ENCODE measurements around the gene ZNF497. TPM values are rescaled to one million over a fixed set of nuclear protein-coding genes. Genes with fewer than 3 reads are reported as not detected.
A peak's percentile ranks its signal among the peaks of the same experiment; 100 is the strongest.

Gene ZNF497
- total and polyA plus RNA-seq, 9 of the 15 experiments (the other 6 are each of a cell fraction or from before 2014, with no cell fraction given) = 0.06 to 0.98 (median 0.44) TPM; not detected in 1

DNA sequence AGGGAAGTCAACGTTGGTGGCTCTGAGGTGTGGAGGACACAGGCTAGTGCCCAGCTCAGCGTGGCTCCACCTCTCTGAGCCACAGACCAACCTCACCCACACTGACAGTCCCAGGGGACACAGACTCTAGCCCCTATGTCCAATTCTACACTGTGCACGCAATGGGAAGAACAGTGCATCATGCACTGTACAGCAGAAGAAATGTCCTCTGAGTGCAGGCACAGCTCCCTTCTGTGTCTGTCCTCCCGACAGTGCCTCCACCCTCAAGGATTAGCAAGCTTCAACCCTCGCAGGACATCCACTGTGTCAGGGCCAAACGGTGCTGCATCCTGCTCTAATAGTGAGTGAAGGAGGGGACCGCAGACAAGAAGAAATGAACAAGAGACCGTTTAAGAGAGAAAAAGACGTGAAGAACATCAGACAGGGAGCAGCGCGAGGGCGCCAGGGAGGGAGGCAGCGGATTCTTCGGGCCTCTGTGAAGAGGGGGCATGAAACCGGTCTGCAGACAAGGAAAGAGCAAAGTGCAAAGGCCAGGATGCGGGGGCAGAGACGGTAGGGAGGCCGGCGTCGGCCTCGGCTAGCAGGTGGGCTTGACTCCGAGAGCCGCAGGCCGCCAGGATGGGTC is 17.6 kb upstream of the ZNF497 start:
- H3K27ac ChIP-seq (ENCODE audit: extremely low read depth, low read depth, low read length) = peak overlapping the region; percentile 88
- no peaks in the 10 kb centered on the region for H4K20me1 ChIP-seq (replicated peaks; ENCODE audit: control insufficient read depth, insufficient read depth, low read length)
- ChIA-PET CTCF (ENCODE audit: low intra/inter-chr PET ratio) (no interaction called here), POLR2A (interaction anchor here (0.6 to 1.8 kb wide), 4 partner anchors 16 to 131 kb away, joined by 3 to 13 read pairs (median 5); partner anchors contain the start of gene ZNF497)
- peak overlapping the region; percentile 77 to 93 for H3K9ac ChIP-seq (ENCODE audit: insufficient read depth in 1 of 2, low read depth in 2 of 2, low read length in 2 of 2)
- DNase-seq (ENCODE audit: extremely low read depth in 1 of 4, low spot score in 3 of 4) (peak in 1 of 4 experiments; percentile 16), ATAC-seq (peak; percentile 5), FAIRE-seq (peak; percentile 75)
- H3K9me3 ChIP-seq (replicated peaks; ENCODE audit: control insufficient read depth, insufficient read depth, low read depth, low read length) = no peaks in the 10 kb centered on the region
- 3% methylated on average over 15 of the region's 24 CpGs for WGBS (ENCODE audit: insufficient coverage, low coverage, missing lambda C conversion rate)
- H3K9me1 ChIP-seq (ENCODE audit: control insufficient read depth, insufficient read depth, low read length) = no peaks in the 10 kb centered on the region
- peak overlapping the region; percentile 99 for H3K4me2 ChIP-seq (ENCODE audit: insufficient read depth, low read length)
- TSS peak; percentile 52 for BruUV-seq (replicated peaks)
- in situ Hi-C loops (cut with MboI) (no loop called here), intact Hi-C loops (cut with micrococcal nuclease) (loop anchor here (2.0 kb wide), 1 partner anchor 17 kb away; the partner anchor contains the start of gene ZNF497)
- peaks cover 12 to 40% of the 10 kb centered on the region in 2 experiments; a peak in 4 of 5 replicates for H3K4me1 ChIP-seq (replicated peaks in 1 of 2; ENCODE audit: control insufficient read depth in 2 of 2, insufficient read depth in 2 of 2, low read length in 2 of 2)
- peaks cover 15% of the 10 kb centered on the region; the same call in 2 of the 3 replicates for H3K79me2 ChIP-seq (ENCODE audit: control insufficient read depth, insufficient read depth, low read length)
- peak overlapping the region; percentile 88 for H2AFZ ChIP-seq (ENCODE audit: low read depth, low read length)
- no peaks in the 10 kb centered on the region for H3K27me3 ChIP-seq (ENCODE audit: control insufficient read depth in 2 of 2, insufficient read depth in 2 of 2, low read length in 2 of 2)
- H3K36me3 ChIP-seq (ENCODE audit: control insufficient read depth, insufficient read depth, low read length) = no peaks in the 10 kb centered on the region
- peak overlapping the region; percentile 61 for H3K4me3 ChIP-seq
- TF ChIP-seq MCM7 (IDR thresholded peaks at IDR 0.05) = no peak
- no peak for TF ChIP-seq SRSF9 (IDR thresholded peaks at IDR 0.05; ENCODE audit: borderline replicate concordance, low read depth, low read length)
- TF ChIP-seq RAD51 (IDR thresholded peaks at IDR 0.05; ENCODE audit: borderline replicate concordance, low read depth) = no peak
- no peak for TF ChIP-seq KHSRP (IDR thresholded peaks at IDR 0.05)
- TF ChIP-seq BDP1 (IDR thresholded peaks at IDR 0.05; ENCODE audit: insufficient read depth, insufficient read length) = no peak
- peak in 1 of 2 experiments; percentile 24; a peak in 1 of 4 replicates for TF ChIP-seq SRF (CRISPR knock-in tag; IDR thresholded peaks at IDR 0.05)
- TF ChIP-seq ZNF347 (CRISPR knock-in tag; IDR thresholded peaks at IDR 0.05; ENCODE audit: low read depth) = no peak
- TF ChIP-seq, protein P1, sequence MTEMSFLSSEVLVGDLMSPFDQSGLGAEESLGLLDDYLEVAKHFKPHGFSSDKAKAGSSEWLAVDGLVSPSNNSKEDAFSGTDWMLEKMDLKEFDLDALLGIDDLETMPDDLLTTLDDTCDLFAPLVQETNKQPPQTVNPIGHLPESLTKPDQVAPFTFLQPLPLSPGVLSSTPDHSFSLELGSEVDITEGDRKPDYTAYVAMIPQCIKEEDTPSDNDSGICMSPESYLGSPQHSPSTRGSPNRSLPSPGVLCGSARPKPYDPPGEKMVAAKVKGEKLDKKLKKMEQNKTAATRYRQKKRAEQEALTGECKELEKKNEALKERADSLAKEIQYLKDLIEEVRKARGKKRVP (CRISPR knock-in tag; IDR thresholded peaks at IDR 0.05) = no peak
- TF ChIP-seq RBM25 (IDR thresholded peaks at IDR 0.05; ENCODE audit: low read depth, low read length, severe bottlenecking) = no peak
- TF ChIP-seq TGIF2 (CRISPR knock-in tag; IDR thresholded peaks at IDR 0.05) = no peak
- TF ChIP-seq ZNF282 (CRISPR knock-in tag; IDR thresholded peaks at IDR 0.05) = no peak
- TF ChIP-seq, protein P2, sequence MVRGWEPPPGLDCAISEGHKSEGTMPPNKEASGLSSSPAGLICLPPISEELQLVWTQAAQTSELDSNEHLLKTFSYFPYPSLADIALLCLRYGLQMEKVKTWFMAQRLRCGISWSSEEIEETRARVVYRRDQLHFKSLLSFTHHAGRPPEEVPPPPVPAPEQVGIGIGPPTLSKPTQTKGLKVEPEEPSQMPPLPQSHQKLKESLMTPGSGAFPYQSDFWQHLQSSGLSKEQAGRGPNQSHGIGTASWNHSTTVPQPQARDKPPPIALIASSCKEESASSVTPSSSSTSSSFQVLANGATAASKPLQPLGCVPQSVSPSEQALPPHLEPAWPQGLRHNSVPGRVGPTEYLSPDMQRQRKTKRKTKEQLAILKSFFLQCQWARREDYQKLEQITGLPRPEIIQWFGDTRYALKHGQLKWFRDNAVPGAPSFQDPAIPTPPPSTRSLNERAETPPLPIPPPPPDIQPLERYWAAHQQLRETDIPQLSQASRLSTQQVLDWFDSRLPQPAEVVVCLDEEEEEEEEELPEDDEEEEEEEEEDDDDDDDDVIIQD (CRISPR knock-in tag; IDR thresholded peaks at IDR 0.05) = no peak
- TF ChIP-seq MBD2 (IDR thresholded peaks at IDR 0.05; ENCODE audit: borderline replicate concordance, low read depth) = no peak
- TF ChIP-seq, protein P3, sequence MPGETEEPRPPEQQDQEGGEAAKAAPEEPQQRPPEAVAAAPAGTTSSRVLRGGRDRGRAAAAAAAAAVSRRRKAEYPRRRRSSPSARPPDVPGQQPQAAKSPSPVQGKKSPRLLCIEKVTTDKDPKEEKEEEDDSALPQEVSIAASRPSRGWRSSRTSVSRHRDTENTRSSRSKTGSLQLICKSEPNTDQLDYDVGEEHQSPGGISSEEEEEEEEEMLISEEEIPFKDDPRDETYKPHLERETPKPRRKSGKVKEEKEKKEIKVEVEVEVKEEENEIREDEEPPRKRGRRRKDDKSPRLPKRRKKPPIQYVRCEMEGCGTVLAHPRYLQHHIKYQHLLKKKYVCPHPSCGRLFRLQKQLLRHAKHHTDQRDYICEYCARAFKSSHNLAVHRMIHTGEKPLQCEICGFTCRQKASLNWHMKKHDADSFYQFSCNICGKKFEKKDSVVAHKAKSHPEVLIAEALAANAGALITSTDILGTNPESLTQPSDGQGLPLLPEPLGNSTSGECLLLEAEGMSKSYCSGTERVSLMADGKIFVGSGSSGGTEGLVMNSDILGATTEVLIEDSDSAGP (CRISPR knock-in tag; IDR thresholded peaks at IDR 0.05) = no peak
- TF ChIP-seq HMG20A (CRISPR knock-in tag; conservative IDR thresholded peaks at IDR 0.05) = no peak
- TF ChIP-seq TOE1 (IDR thresholded peaks at IDR 0.05; ENCODE audit: borderline replicate concordance) = no peak; the same call in 1 of the 2 replicates
- no peak for TF ChIP-seq TOE1 (CRISPR knock-in tag; IDR thresholded peaks at IDR 0.05; ENCODE audit: borderline replicate concordance, low read depth)
- TF ChIP-seq YBX1 (IDR thresholded peaks at IDR 0.05) = no peak
- TF ChIP-seq MTF1 (CRISPR knock-in tag; IDR thresholded peaks at IDR 0.05; ENCODE audit: borderline replicate concordance) = no peak
- peak; percentile 56; the same call in 1 of the 2 replicates for TF ChIP-seq THRAP3 (IDR thresholded peaks at IDR 0.05; ENCODE audit: borderline replicate concordance)

Data from K562 (cell line).